HEK293T (cell line): Measurements from ENCODE around the gene ATXN7L2.

Source experiments
- BHLHE40 ChIP-seq: fragments of 450-650 bp; IDR thresholded peaks from 2 replicates; pipeline ENCODE4 v1.6.1; 2016; ENCODE audit warnings: mild to moderate bottlenecking, moderate library complexity, borderline replicate concordance
- ELF4 ChIP-seq: fragments of 450-650 bp; IDR thresholded peaks from 2 replicates; pipeline ENCODE4 v1.6.1; 2017; ENCODE audit warnings: antibody characterized with exemption
- FOXA1 ChIP-seq: fragments of 450-650 bp; IDR thresholded peaks from 2 replicates; pipeline ENCODE4 v1.6.1; 2016; ENCODE audit warnings: mild to moderate bottlenecking
- FOXK2 ChIP-seq: fragments of 450-650 bp; IDR thresholded peaks from 2 replicates; pipeline ENCODE4 v1.6.1; 2016; ENCODE audit warnings: mild to moderate bottlenecking
- HDGF ChIP-seq: fragments of 450-650 bp; IDR thresholded peaks from 2 replicates; pipeline ENCODE4 v1.6.1; 2017; ENCODE audit warnings: antibody characterized with exemption, borderline replicate concordance
- L3MBTL2 ChIP-seq: fragments of 450-650 bp; conservative IDR thresholded peaks from 2 replicates; pipeline ENCODE4 v1.6.1; 2016; ENCODE audit warnings: mild to moderate bottlenecking
- PKNOX1 ChIP-seq: fragments of 450-650 bp; IDR thresholded peaks from 2 replicates; pipeline ENCODE4 v1.6.1; 2016
- SP1 ChIP-seq: fragments of 450-650 bp; IDR thresholded peaks from 2 replicates; pipeline ENCODE4 v1.6.1; 2017
- SUZ12 ChIP-seq: fragments of 450-650 bp; IDR thresholded peaks from 2 replicates; pipeline ENCODE4 v1.6.1; 2016; ENCODE audit warnings: mild to moderate bottlenecking

DNA sequence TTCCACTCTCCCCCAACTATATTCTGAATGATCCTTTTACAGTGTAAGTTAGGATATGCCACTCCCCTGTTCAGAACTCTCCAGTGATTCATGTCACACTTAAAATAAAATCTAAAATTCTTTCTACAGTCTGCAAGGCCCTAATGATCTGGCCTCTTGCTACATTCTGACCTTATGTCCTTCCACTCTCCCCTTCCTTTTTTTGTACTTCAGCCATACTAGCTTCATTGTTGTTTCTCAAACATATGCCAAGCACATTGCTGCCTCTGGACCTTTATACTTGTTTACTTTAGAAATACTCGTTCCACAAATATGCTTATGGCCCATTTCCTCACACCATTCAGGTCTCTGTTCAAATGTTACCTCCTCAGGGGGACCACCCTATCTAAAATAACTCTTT, 42.6 kb upstream of the ATXN7L2 start:
- TF ChIP-seq SUZ12, result no peak
- no peak for TF ChIP-seq SP1
- no peak for TF ChIP-seq L3MBTL2
- no peak for TF ChIP-seq ELF4
- TF ChIP-seq PKNOX1, result no peak
- no peak for TF ChIP-seq FOXA1
- TF ChIP-seq HDGF, result no peak
- no peak for TF ChIP-seq FOXK2
- TF ChIP-seq BHLHE40, result no peak
